ENCODE measurements around the gene APBB1.
A peak's percentile ranks its signal among the peaks of the same experiment; 100 is the strongest.

Gene APBB1

DNA sequence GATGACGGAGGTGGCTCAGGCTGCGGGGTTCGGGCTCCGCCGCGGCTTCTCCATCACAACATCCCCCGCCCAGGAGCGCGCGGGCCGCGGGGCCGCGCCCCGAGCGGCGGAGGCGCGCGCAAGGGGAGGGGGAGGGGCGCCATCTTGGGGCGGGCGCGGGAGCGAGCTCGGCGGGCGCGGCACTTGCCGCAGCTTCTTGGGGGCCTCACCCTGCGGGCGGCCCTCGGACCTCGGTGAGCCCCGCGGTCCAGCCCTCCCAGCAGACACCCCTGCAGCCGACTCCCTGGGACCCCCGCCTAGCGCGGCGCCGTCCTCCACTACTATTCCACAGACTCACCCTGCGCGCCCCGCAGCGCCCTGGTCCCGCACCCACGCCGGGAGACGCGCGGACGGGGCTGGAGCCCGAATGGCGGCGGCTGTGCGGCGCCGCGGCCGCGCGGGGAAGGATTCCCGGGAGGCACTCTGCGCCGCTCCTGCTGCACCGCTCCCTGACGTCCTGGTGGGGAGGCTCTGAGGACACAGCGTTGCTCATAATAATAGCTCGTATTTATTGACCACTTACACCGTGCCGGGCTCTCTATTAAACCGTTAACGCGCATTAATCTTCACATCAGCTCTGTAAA, at the start of gene APBB1:
APBB1 (minus strand) TSS at position 86 of the 623 bp plus-strand sequence. CDS start 7,747 bp downstream, outside the sequence.
- peak; percentile 54 for DNase-seq

DNA sequence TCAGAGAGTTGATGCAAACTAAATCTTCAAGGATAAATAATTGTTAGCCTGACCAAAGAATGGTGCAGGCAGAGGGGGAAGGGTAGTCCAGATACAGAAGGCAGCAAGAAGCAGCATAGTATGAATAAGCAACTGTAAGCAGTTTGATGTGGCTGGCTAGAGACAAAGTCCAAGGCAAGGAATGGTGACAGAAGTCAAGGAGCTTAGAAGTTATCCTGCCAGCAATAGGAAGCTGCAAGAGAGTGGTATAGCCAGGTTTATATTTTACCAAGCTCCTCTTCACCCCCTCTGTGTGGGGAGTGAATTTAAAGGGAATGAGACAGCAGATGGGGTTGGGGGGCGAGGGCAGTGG, 40.2 kb upstream of the APBB1 start:
- DNase-seq: no peak

DNA sequence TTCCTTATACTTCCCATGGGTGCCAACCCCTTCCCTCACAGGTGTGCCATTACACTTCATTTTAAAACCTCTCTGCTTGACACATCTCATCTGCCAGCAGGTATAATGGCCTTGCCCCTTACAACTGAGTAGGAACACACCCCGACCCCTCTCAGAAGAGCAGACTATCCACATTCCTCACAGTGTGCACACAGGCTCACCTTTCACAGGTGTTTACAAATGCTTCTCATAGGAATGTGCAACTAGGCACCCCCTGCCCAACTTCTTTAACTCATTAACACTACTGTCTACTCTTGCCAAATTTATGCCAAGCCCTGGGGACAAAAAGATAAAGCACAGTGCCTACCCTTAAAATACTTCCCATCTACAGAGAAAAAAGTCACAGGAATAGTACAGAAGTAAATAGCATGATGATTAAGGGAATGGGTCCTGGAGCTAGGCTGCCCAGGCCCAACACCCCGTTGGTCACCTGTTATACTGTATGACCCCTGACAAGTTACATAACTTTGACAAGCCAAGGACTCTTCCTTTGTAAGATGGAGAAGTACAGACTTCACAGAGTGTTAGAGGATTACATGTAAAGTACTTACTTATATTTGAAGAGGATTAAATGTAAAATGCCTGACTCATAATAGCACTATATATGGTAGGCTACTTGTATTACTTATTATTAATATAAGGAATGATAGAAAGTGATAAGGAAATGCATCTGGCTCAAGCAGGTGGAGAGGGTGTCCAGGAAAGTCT, 39.6 kb upstream of the APBB1 start:
- no peak for DNase-seq

DNA sequence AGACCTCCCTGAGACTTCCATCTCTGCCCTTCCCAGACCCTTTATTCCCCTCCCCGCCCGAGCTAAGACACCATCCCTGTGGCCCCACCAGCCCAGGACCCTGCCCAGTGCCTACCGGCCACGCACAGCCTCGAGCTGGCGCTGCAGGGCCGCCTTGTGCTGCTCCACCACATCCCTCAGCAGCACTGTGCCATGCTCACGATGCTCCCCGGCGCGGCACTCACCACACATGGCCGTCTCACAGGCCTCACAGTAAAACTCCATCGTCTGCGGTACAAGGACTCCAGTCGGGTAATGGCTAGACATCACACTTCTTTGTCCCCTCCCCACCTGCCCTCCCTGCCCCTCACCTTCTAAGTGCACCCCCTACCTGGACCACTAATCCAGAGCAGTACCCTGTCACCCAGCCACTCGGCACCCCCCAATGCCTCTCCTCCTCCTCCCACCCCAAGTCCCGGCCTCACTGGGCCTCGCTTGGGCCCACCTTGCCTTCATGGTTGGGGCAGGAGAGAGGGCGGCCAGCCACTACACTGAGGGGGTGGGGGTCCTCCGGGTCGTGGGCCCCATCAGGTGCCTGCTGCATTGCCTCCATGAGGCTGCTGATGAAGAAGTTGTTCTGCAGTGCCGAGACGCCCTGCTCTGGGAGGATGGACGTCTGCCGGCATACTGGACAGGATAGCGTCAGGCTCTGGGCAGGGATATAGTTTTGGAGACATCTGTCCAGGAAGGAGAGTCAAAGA, 38.9 kb upstream of the APBB1 start:
- no peak for DNase-seq

DNA sequence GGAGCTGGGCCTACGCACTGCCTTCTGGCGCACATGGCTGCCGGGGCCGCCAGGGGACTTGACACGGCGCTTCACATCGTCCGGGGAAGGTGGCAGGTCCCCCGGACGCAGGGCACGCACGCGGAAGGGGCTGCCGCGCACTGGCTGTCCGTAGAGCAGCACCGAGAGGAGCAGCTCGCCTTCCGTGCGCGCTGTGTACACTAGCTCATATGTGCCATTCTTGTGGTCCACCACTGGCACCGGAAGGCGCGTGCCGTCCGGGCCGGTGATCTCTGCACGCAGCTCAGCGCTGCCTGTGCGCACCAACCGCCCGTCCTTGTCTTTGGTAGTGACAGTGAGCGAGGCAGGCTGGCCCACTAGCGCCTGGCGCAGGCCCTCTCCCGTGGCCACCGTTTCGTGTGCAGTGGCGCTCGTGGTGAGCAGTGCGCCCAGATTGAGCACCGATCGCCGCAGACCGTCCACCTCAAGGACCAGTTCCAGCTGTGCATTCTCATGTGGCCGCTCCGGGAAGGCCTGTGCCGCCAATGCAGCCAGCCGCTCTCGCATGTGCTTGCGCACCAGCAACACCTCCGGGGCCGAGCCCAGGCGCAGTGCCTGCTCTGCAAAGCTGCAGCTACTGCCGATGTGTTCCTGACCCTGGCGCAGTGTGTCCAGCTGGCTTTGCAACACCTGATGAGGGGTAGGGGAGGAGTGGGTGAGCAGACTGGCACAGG, 37.6 kb upstream of the APBB1 start:
- DNase-seq: no peak

DNA sequence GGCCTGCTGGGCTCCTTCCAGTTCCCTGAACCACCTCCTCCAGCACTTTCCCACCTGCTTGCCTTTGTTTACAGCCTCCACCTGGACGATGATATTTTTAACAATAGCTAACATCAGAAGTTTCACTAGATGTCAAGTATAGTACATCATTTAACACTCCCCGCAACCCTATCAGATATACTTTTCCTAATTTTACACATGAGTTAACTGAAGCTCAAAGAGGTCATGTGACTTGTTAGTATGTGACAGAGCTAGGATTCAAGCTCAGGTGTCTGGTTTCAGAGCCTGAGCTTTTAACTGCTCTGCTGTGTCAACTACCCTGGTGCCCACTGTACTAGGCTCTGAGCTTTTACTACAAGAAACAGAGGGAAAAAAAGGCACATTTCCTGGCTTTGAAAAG, 36.2 kb upstream of the APBB1 start:
- DNase-seq: no peak

DNA sequence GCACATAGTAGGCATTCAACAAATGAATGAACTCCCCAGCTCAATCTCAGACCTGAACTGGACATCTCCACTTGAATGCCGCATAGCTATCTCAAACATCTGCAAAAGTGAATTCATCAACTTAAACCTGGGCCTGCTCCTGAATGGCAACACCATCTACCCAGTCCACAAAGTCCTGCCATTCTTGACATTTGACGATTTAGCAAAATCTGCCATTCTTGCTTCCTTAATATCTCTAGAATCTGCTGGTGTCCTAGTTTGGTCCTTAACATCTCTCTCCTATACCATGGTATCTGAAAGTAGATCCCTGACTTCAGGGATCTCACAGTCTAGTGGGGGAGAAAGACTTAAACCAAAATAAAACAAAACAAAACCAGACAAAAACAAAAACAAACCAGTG, 34.3 kb upstream of the APBB1 start:
- no peak for DNase-seq

DNA sequence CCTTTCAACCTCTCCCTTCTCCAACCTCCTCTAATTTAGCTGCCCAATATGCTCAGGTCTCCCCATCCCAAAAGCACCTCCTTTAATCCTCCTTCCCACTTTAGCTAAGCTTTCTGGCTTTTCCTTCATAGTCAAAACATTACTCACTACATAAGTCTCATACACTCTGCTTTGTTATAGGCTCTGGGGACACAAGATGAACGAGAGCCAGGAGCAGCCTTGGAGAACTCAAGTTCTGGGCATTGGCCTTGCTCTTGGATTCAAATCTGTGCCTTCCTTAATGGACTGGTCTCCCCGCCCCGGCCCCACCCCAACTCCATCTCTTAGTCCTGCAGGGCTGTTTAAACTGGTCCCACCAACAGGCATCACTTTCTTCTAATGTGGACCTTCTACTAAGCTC, 33.3 kb upstream of the APBB1 start:
- no peak for DNase-seq

DNA sequence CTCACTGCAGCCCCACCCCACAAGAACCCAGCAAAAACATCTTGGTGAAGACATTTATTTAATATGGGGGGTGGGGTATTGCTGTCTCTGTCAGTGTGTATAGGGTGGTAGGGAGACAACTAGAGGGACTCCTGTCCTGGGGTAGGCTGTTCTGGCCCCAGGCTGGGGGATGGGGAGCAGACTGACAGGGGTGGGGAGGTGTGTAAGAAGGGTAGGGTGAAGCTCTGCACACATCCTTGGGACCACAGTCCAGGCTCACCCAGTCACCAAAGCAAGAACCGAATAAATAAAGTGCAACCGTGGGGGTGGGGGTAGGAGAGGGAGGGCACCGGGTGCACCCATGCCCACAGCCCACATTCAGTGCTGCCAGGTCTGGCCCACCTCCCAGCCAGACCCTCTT, 29.7 kb upstream of the APBB1 start:
- DNase-seq: no peak

DNA sequence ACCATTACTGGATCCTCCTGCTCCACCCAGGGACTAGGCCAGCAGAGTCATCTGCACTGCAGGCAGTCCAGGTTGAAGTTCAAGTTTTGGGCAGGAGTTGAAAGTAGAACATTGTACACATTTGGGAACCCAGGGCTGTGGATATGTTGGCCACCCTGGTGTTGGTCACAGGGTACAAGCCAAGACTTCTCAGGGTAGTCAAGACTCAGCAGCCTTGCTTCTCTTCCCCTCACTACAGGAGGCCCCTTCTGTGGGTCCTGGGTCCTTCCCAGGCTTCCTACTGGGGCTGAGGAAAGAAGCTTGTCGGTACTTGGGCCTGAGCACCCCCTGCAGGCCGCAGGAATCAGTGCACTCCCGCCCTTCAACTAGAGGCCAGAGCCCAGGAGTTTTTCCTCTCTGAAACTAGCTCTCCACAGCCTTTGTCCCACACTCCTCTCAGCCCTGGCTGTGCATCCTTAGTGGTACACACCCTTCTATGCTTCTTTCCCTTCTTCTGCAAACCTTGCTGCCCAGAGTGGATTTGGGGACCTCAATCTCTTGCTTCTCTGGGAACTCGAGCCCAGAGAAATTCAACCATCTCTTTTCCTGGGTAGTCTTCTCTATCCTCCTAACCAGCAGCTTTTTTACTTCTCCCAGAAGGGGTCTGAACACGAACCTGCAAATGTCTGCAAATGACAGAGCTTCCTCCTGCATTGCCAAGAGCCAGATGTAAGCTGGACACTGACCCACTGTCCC, 24.5 kb upstream of the APBB1 start:
- DNase-seq: peak; percentile 29

DNA sequence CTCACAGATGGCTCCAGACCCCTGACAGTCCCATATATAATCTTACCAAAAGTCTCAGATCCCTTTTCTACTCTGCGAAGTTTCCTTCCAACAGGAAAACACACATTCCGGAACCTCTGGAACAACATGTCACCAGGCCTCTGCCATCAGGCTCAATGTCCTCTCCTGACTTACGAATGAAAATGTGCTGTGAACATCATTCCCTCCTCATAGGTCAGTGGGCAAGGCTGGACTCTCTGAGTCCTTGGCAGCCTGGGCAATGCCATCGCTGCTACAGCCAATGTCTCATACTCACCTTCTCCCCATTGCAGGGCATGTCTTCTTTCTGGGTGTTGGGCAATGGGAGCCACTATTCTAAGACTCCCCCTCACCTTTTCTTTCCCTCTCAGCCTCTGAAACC, 23.5 kb upstream of the APBB1 start:
- DNase-seq: no peak

DNA sequence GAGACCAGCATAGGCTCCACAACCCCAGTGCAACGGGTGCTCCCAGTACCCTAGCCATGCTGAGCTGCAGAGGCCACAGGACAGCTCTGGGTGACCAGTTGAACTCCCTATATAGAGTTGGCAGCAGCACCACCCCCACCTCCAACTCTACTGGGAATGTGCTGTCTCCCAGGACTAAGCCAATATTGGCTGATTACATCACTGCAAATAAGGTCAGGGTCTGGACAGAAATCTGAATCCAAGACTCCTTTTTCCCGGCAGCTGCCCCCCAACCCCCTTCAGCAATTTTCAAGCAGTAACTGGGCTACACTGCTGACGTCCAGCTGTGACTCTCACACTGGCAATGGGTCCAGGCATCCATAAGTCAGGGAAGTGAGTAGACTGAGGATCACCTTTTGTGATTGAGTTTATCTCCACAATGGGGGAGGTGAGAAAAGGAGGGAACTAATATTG, 22.0 kb upstream of the APBB1 start, which contains the start of gene HPX:
HPX (minus strand) TSS at position 82 of the 453 bp plus-strand sequence; CDS start at position 58, 24 bp downstream.
- DNase-seq: no peak

DNA sequence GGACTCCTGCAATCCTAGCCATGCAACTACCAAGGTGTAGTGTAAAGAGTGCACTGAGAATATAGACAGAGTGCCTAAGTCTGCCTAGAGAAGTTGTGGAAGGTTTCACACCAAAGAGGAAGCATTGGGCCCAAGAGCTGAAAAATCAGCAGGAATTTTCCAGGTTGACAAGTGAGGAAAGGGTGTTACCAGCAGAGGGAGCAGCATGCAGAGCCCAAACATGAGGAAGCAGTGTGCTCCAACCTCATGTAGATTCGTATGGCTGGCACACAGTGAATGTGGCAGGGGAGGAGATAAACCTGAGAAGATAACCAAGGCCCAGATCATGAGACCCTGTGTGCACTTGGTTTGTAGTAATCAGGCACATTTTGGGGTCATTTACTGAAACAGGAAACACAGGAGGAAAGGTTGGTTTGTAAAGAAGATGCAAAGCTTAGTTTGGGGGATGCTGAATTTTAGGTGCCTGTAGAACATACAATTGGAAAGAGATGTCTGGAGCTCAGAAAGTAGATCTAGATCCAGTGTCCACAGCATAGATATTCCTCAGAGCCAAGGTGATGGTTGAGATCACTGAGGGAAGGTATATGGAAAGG, 20.2 kb upstream of the APBB1 start:
- DNase-seq: peak; percentile 56

DNA sequence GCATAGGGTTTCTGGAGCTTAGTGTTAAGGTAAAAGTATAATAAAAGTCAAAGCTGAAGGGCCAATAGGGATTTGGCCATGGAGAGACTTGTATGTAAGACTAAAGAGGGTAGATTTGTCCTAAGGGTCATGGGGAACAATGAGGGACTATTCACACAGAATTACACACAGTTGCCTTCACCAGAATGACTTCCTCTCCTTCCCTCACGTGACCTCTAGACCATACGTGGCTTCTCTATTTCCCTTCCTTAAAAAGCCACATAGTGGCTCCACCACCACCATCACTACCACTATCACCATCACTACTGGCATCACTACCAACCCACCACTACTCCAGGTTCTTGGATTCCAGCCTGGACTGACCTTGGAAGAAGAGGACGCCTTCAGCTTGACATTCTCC, 19.1 kb upstream of the APBB1 start:
- no peak for DNase-seq

DNA sequence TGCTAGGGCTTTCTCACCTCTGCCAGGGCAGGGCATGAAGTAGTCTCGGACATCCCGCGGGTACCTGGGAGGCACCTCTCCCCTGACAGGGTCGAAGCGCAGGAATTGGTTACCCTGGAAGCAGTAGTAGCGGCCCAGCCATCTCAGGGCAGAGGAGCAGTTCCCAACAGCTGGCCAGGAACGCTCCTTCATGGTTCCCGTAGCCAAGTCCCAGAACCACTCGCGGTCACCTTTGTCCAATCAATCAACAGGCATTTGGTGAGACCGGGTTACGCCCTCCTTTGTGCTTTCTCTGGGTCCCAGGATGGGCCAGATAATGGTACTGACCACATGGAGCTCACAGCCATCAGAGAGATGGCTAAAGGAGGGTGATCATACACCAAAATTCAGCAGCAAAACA, 18.5 kb upstream of the APBB1 start:
- no peak for DNase-seq

DNA sequence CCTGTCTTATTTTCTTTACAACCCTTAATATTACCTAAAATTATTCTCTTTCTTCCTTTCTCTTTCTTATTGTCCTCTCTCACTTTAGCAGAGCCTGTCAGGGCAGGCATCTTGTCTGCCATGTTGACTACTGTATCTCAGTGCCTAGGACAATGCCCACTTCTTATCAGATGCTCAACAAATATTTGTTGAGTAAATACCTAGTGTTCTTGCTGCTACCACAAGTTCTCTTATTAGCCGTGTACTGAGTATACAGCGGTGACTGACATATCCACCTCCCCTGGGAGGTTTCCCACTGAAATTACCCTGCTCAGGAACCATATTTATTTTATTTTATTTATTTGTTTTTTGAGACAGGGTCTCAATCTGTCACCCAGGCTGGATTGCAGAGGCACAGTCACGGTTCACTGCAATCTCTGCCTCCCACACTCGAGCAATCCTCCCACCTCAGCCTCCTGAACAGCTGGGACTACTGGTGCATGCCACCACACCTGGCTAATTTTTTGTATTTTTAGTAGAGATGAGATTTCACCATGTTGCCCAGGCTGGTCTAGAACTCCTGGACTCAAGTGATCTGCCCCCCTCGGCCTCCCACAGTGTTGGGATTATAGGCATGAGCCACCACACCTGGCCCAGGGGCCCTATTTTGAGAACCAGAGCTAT, 15.2 kb upstream of the APBB1 start:
- DNase-seq: no peak

DNA sequence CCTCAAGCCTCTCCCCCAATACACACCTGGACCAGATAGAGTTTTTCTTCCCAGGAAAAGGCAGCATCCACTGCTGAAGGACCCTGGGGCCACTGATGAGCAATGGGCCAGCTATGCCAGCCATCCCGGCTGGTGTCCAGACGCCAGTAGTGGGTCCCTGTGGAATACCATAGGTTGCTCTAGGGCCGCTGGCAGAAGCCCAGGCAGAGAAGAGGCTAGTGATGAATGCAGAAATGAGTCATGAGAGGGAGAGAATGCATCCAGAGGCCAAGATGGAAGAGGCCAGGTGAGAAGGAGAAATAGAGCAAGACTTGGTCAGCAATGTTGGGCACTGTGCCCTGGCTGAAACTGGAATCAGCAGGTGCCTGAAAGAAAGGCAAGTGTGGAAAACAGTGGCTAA, 13.0 kb upstream of the APBB1 start:
- peak; percentile 44 for DNase-seq

DNA sequence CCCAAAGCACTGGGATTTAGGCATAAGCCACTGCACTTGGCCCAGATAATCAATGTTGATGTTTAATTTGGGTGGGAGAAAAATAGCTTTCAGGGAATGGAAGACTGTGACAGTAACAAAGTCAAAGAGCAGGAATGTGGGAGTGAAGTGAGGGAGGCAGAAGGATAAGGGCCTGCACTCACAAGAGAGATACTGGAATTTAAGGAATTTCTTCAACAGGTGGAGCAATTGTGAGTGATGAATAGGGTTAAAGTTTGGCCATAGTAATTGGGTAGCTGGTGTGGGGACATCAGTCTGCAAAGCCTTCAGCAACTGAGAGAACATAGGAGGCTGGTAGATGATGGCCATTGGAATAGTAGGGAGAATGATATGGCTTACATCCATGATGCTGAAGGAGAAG, 8.6 kb upstream of the APBB1 start:
- no peak for DNase-seq

DNA sequence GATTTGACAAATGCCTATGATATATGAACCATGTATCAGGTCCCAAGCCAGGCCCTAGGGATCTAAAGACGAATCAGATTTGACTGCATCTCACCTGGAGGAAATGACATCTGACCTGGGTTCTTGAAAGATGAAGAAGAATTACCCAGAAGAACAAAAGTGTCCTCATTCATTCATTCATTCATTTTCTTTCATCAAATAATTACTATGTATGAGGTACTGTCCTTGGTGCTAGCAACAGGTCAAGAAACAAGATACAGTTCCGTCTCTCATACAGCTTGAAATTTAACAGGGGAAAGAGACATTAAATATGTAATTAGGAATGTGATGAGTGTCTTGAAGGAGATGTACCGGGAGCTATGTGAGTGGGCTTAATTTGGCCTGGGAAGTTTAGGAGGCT, 1.8 kb upstream of the APBB1 start:
- no peak for DNase-seq

DNA sequence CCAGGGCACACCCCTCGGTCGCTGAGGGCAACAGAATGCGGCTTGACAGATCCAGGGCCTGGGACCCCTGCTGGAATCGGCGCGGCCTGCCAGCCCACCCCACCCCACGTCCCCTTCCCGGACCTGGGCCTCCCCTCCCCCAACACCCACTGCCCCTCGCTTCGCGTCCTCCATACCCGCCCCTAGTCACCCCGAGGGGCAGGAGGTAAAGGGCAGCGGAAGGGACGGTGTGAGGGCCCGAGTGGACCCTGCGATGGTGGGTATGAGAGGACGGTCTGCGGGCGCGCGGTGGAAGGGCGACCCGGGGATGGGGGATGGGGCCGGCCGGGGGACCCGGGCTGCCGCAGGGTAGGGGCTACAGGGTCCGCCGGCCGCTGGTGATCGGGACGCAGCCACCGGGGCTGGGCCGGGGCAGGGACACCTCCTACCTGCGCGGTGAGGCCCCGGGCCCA, 311 bp downstream of the APBB1 start:
- no peak for DNase-seq

DNA sequence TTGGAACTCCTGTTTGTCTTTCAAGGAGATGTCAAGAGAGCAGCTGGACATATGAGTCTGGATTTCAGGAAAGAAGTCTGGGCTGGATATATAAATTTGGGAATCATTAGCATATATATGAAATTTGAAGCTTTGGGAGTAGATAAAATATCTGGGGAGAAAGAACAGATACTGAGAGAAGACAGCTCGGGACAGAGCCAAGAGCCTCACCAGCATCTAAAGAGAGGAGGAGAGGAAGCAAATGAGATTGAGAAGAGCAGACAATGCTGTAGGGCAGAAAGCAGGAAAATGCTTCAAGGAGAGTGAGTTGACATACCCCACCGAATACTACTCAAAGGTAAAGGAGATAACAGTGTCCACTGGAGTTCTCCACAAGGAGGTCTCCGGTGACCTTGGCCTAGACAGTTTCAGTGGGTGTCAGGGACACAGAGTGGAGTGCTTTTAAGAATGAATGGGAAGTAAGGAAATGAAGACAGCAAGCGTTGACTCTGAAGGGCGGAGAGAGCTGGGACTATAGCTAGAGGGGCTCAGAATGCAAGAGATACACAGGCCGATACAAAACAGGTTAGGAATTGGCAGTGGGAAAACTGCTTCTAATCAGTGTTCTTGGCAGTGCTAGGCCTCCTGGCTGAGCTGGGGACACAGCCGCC, 862 bp downstream of the APBB1 start:
- no peak for DNase-seq
